Spleen (tissue), 11 donors: ENCODE data around the gene C19orf25. TPM values are rescaled to one million over a fixed set of nuclear protein-coding genes. Genes with fewer than 3 reads are reported as not detected.

Experiments used
- DNase-seq: peaks from one replicate; pipeline ENCODE4 v3.0.0-alpha.2; 2020
- H3K27ac ChIP-seq, 8 donors: fragments of 200-600 bp; sonication (generic) in 7 of 8; 1 replicate in 4 of 8; 2 replicates in 4 of 8; pipeline versions ENCODE4 v1.5.0 to v1.8.0; 2016 to 2021; ENCODE audit warnings: inconsistent platforms in 4 of 8, mild to moderate bottlenecking in 4 of 8, moderate library complexity in 1 of 8
- H3K27me3 ChIP-seq, 7 donors: fragments of 200-600 bp; sonication (generic) in 6 of 7; replicated peaks in 1 of 7; 1 replicate in 4 of 7; 2 replicates in 3 of 7; pipeline versions ENCODE4 v1.5.0 to v1.8.0; 2016 to 2021; ENCODE audit warnings: inconsistent platforms in 3 of 7, mild to moderate bottlenecking in 1 of 7
- H3K36me3 ChIP-seq, 6 donors: fragments of 200-600 bp; sonication (generic) in 5 of 6; 1 replicate in 4 of 6; 2 replicates in 2 of 6; pipeline versions ENCODE4 v1.5.0 to v1.8.0; 2016 to 2021; ENCODE audit warnings: inconsistent platforms in 2 of 6
- H3K4me1 ChIP-seq, 6 donors: fragments of 200-600 bp; sonication (generic) in 5 of 6; 1 replicate in 3 of 6; 2 replicates in 3 of 6; pipeline versions ENCODE4 v1.5.0 to v1.8.0; 2016 to 2021; ENCODE audit warnings: inconsistent platforms in 3 of 6
- H3K4me3 ChIP-seq, 8 donors: fragments of 200-600 bp; sonication (generic) in 7 of 8; 1 replicate in 4 of 8; 2 replicates in 4 of 8; pipeline versions ENCODE4 v1.5.0 to v1.8.0; 2016 to 2021; ENCODE audit warnings: inconsistent platforms in 4 of 8, mild to moderate bottlenecking in 4 of 8, moderate library complexity in 2 of 8
- H3K9me3 ChIP-seq, 8 donors: fragments of 200-600 bp; sonication (generic) in 7 of 8; 1 replicate in 4 of 8; 2 replicates in 4 of 8; pipeline versions ENCODE4 v1.5.0 to v1.8.0; 2016 to 2021; ENCODE audit warnings: inconsistent platforms in 4 of 8
- CTCF ChIP-seq, 11 experiments: fragments of 200-600 bp in 7 of 11; fragments of 450-650 bp in 4 of 11; sonication (generic) in 4 of 11; IDR thresholded peaks in 8 of 11; conservative IDR thresholded peaks in 3 of 11; 1 replicate in 7 of 11; 2 replicates in 4 of 11; pipeline versions ENCODE4 v1.4.0 to v1.8.0; 2016 to 2021; ENCODE audit warnings: antibody characterized with exemption in 11 of 11, inconsistent platforms in 4 of 11, mild to moderate bottlenecking in 1 of 11
- POLR2A ChIP-seq, 3 donors: fragments of 450-650 bp; IDR thresholded peaks; one replicate each; pipeline ENCODE4 v1.5.1; 2017; ENCODE audit warnings: antibody characterized with exemption in 3 of 3, mild to moderate bottlenecking in 1 of 3
- POLR2AphosphoS5 ChIP-seq, 3 donors: sonication (generic); formaldehyde crosslinking; IDR thresholded peaks; one replicate each; pipeline ENCODE4 v1.5.1; 2017; ENCODE audit warnings: antibody characterized with exemption in 3 of 3
- WGBS, 5 donors: extraction: QIAGEN DNeasy Blood & Tissue Kit in 3 of 5; methylation state at CpG; one replicate each; pipeline versions ENCODE4 v1.1.5 to v1.1.7; 2013 to 2018; 5-methylcytosine and 5-hydroxymethylcytosine counted together
- intact Hi-C: fragments of 100-400 bp; cut with DNase I; formaldehyde crosslinking; loops from one replicate; pipeline ENCODE4 v1.15.0; 2023; ENCODE audit warnings: low total_unique reads
- polyA plus RNA-seq, 3 donors: library from polyadenylated mRNA; stranded (reverse); fragments of 200-250 nt; gene quantifications; one replicate each; pipeline ENCODE4 v1.2.1, GENCODE V29; 2013
- total RNA-seq, 7 donors: library from RNA; depleted of rRNA in 3 of 7; stranded (reverse); fragments of >200 nt in 3 of 7; fragmentation: NEBNext Ultra II Directional in 4 of 7; extraction: Animal tissue kit (Norgen Biotek cat#: 25700) in 4 of 7; gene quantifications; one replicate each; pipeline versions ENCODE4 v1.1.0 to v1.2.1, GENCODE V29; 2016 to 2021
- donor health status: healthy with polysubstance abuse.
- donor health status: DM: no; HTN: no; CAD: no; lungs with moderate emphysema.
- donor health status: DM: no; HTN: no; CAD: no.
- donor health status: Bipolar disorder and iron deficiency.
- donor health status: healthy.
- donor health status: DM: no; HTN: no; CAD: no.
- donor health status: DM: yes; HTN: yes; CAD: no.

Gene C19orf25
- total and polyA plus RNA-seq, 10 donors, result 24.7 to 56.6 (median 39.5) TPM

GRCh38 chr19:1490311-1491113 is 11.5 kb upstream of the C19orf25 start, which contains the start of gene PCSK4:
PCSK4 (minus strand) TSS chr19:1490350; CDS start chr19:1490346, 4 bp downstream.
- Histone ChIP-seq H3K27me3 (peaks cover 0 to 39% (median 0%) of the 10 kb centered on the region in 7 donors), H3K4me1 (peaks cover 6 to 34% (median 19%) of the 10 kb centered on the region in 6 donors), H3K9me3 (no peaks in the 10 kb centered on the region), H3K36me3 (no peaks in the 10 kb centered on the region), H3K4me3 (peak within 1 kb of the TSS; percentile 54 to 85 (median 59)), H3K27ac (peak within 1 kb of the TSS in 6 of 8 donors; percentile 41 to 81 (median 62))
- peak; percentile 96 for DNase-seq
- intact Hi-C loops, result no loop called here
- TF ChIP-seq POLR2A (IDR thresholded peaks at IDR 0.05), result peak in 1 of 3 donors; percentile 6
- TF ChIP-seq POLR2AphosphoS5 (IDR thresholded peaks at IDR 0.05), result peak; percentile 31 to 57 (median 57)
- peak in 5 of 11 experiments; percentile 5 to 42 (median 16) for TF ChIP-seq CTCF (IDR thresholded peaks at IDR 0.05 in 8 of 11, conservative IDR thresholded peaks at IDR 0.05 in 3 of 11)
- WGBS, 5 donors, result 0 to 1% (median 1%) methylated on average over 49 to 74 of the region's 74 CpGs

DNA sequence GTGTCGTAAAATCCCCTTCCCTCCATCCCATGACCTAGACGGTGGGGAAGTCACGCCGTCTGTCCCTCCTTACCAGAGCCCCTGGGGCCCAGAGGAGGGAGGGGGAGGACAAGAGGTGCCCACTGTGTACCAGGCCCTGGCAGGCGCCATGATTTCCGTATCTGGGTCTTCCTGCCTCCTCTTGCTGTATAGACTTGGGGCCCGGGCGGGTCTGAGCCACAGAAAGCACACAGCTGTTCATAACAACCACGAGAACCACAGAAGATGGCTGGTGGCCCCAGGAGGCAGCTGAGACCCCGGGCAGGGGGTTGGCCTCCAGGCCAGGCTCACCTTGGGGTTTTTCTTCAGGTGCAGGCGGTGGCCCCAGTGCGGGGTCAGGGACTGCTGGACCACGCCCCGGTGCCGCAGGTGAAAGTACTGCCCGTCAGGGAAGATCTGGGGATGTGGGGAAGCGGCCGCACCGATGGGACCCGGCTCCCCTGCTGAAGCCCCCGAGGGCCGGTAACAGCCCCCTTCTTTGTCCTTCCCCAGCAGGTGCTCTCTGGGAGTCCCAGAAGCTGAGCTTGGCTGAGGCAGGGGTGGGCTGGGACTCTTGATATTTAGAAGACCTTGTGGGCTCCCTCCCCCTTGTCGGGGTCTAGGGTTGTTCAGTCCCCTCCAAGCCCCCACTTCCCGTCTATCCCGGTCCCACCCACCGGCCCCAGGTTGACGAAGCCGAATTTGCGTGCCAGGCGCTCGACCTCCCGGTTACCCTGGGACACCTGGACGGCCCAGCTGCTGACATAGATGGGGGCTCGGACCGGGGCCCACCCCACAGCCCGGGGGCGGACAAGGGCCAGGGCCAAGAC is 10.7 kb upstream of the C19orf25 start:
- Histone ChIP-seq H3K4me3 (peak overlapping the region; percentile 48 to 85 (median 59)), H3K9me3 (no peaks in the 10 kb centered on the region), H3K4me1 (peaks cover 6 to 34% (median 19%) of the 10 kb centered on the region in 6 donors), H3K27me3 (peaks cover 0 to 39% (median 0%) of the 10 kb centered on the region in 7 donors), H3K27ac (peak overlapping the region in 6 of 8 donors; percentile 41 to 81 (median 62)), H3K36me3 (no peaks in the 10 kb centered on the region)
- no peak for TF ChIP-seq POLR2A (IDR thresholded peaks at IDR 0.05)
- peak in 1 of 3 donors; percentile 60 for TF ChIP-seq POLR2AphosphoS5 (IDR thresholded peaks at IDR 0.05)
- TF ChIP-seq CTCF (IDR thresholded peaks at IDR 0.05 in 8 of 11, conservative IDR thresholded peaks at IDR 0.05 in 3 of 11), result no peak
- 8 to 29% (median 18%) methylated on average over 13 to 37 of the region's 37 CpGs for WGBS, 5 donors
- peak; percentile 77 for DNase-seq
- intact Hi-C loops, result no loop called here

- H3K27me3 ChIP-seq, result peaks cover 0 to 39% (median 0%) of the 10 kb centered on the region in 7 donors
- TF ChIP-seq CTCF (IDR thresholded peaks at IDR 0.05 in 8 of 11, conservative IDR thresholded peaks at IDR 0.05 in 3 of 11), result no peak
These were observed 9.2 kb upstream of the C19orf25 start for GRCh38 chr19:1488282-1488601.

More at GRCh38 chr19:1488282-1488601, 9.2 kb upstream of the C19orf25 start:
- no peak overlapping the region for H3K4me3 ChIP-seq
- no peaks in the 10 kb centered on the region for H3K9me3 ChIP-seq
- DNase-seq, result no peak
- no peaks in the 10 kb centered on the region for H3K36me3 ChIP-seq
- no peak overlapping the region for H3K27ac ChIP-seq
- WGBS, 5 donors, result 55 to 74% (median 62%) methylated on average over 10 to 11 of the region's 11 CpGs
- intact Hi-C loops, result no loop called here
- H3K4me1 ChIP-seq, result peaks cover 6 to 34% (median 19%) of the 10 kb centered on the region in 6 donors
